ENCODE measurements around the gene SMYD3. TPM values are rescaled to one million over a fixed set of nuclear protein-coding genes. Genes with fewer than 3 reads are reported as not detected.

The SMYD3 gene
- total and polyA plus RNA-seq, 2 of the 13 experiments (the other 11 are each of a cell fraction or from before 2014, with no cell fraction given), result 27.7 to 35.8 TPM

GRCh38 chr1:246099570-246099969 is 407.5 kb downstream of the SMYD3 start:
- no peak overlapping the region for H3K4me3 ChIP-seq (replicated peaks in 1 of 3; ENCODE audit: insufficient read depth in 1 of 3, low read depth in 2 of 3, low read length in 3 of 3)
- DNase-seq (ENCODE audit: low spot score) (no peak), ATAC-seq (no peak), FAIRE-seq (no peak)
- H3K79me2 ChIP-seq (ENCODE audit: insufficient read depth, low read length), result no peaks in the 10 kb centered on the region
- H3K27ac ChIP-seq (ENCODE audit: extremely low read length, insufficient read depth, low read length), result no peak overlapping the region
- TF ChIP-seq HNRNPH1 (optimal IDR thresholded peaks at IDR 0.05; ENCODE audit: low read depth, low read length) (no peak), ZNF792 (CRISPR knock-in tag; IDR thresholded peaks at IDR 0.05) (no peak), MED1 (CRISPR knock-in tag; IDR thresholded peaks at IDR 0.05) (no peak), RNF2 (conservative IDR thresholded peaks at IDR 0.05; ENCODE audit: low read depth) (no peak), ZNF160 (CRISPR knock-in tag; IDR thresholded peaks at IDR 0.05) (no peak), CC2D1A (CRISPR knock-in tag; IDR thresholded peaks at IDR 0.05) (no peak), GABPB1 (CRISPR knock-in tag; IDR thresholded peaks at IDR 0.05) (no peak), CHD2 (IDR thresholded peaks at IDR 0.05; ENCODE audit: low read depth, low read length) (no peak), ZNF496 (CRISPR knock-in tag; IDR thresholded peaks at IDR 0.05; ENCODE audit: insufficient replicate concordance) (no peak), ZNF441 (CRISPR knock-in tag; IDR thresholded peaks at IDR 0.05; ENCODE audit: borderline replicate concordance) (no peak), ZNF451 (CRISPR knock-in tag; IDR thresholded peaks at IDR 0.05) (no peak), ZNF652 (CRISPR knock-in tag; IDR thresholded peaks at IDR 0.05; ENCODE audit: borderline replicate concordance, low read depth) (no peak), TFDP1 (CRISPR knock-in tag; IDR thresholded peaks at IDR 0.05; ENCODE audit: borderline replicate concordance) (no peak), SMAD1 (CRISPR knock-in tag; IDR thresholded peaks at IDR 0.05; ENCODE audit: borderline replicate concordance, low read depth) (no peak), ARID5B (CRISPR knock-in tag; IDR thresholded peaks at IDR 0.05) (no peak), TP53 (CRISPR knock-in tag; conservative IDR thresholded peaks at IDR 0.05) (no peak), ZNF75D (CRISPR knock-in tag; IDR thresholded peaks at IDR 0.05; ENCODE audit: borderline replicate concordance) (no peak), ZNF781 (CRISPR knock-in tag; IDR thresholded peaks at IDR 0.05; ENCODE audit: borderline replicate concordance, not compliant biosample characterization) (no peak)
- TF ChIP-seq, protein P1, sequence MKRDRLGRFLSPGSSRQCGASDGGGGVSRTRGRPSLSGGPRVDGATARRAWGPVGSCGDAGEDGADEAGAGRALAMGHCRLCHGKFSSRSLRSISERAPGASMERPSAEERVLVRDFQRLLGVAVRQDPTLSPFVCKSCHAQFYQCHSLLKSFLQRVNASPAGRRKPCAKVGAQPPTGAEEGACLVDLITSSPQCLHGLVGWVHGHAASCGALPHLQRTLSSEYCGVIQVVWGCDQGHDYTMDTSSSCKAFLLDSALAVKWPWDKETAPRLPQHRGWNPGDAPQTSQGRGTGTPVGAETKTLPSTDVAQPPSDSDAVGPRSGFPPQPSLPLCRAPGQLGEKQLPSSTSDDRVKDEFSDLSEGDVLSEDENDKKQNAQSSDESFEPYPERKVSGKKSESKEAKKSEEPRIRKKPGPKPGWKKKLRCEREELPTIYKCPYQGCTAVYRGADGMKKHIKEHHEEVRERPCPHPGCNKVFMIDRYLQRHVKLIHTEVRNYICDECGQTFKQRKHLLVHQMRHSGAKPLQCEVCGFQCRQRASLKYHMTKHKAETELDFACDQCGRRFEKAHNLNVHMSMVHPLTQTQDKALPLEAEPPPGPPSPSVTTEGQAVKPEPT (CRISPR knock-in tag; IDR thresholded peaks at IDR 0.05; ENCODE audit: low read depth), result no peak
- in situ Hi-C loops (cut with HindIII; ENCODE audit: extremely low pct_ligation_motif_present, low pct_unique_long_range_greater_than_20kb) (no loop called here), intact Hi-C loops (cut with micrococcal nuclease; ENCODE audit: unreplicated experiment) (no loop called here)
- no peaks in the 10 kb centered on the region for H3K36me3 ChIP-seq (replicated peaks in 1 of 2; ENCODE audit: control insufficient read depth in 1 of 2, insufficient read depth in 2 of 2, low read length in 2 of 2)
- 96% methylated on average over 3 of the region's 3 CpGs for WGBS (ENCODE audit: low lambda C conversion rate)
- no peak overlapping the region for H3K4me2 ChIP-seq (ENCODE audit: low read depth, low read length)
- ChIA-PET CTCF (ENCODE audit: low intra/inter-chr PET ratio, low total read pairs) (no interaction called here), POLR2A (no interaction called here)
- H3K9me3 ChIP-seq (ENCODE audit: low read length), result no peaks in the 10 kb centered on the region
- no peaks in the 10 kb centered on the region for H4K20me1 ChIP-seq (ENCODE audit: insufficient read depth, low read length)
- peaks cover 10% of the 10 kb centered on the region; the same call in 1 of the 2 replicates for H3K4me1 ChIP-seq (ENCODE audit: insufficient read depth, low read length)
- H3K27me3 ChIP-seq (ENCODE audit: control insufficient read depth in 1 of 2, insufficient read depth in 2 of 2, low read length in 2 of 2), result no peaks in the 10 kb centered on the region
- no peak overlapping the region for H2AFZ ChIP-seq (ENCODE audit: low read length)
- H3K9ac ChIP-seq (ENCODE audit: insufficient read depth, low read depth, low read length), result no peak overlapping the region
- no TSS peak for BruUV-seq (replicated peaks)
